ENCODE data around the gene TRIM46.
"Not testable (repeated sequence)": the region's sequence is repeated elsewhere in the genome, so short reads cannot be mapped to it uniquely, and the experiment has no call there.

Gene TRIM46

GRCh38 chr1:155145491-155145890 is 28.2 kb upstream of the TRIM46 start:
- Histone ChIP-seq H4K20me1 (ENCODE audit: insufficient read depth) (no peaks in the 10 kb centered on the region), H3K9ac (no peak overlapping the region), H3K27me3 (ENCODE audit: insufficient read depth, low read depth) (peaks cover 49% of the 10 kb centered on the region), H3K4me3 (IDR thresholded peaks at IDR 0.05; ENCODE audit: insufficient read depth, low read depth, low read length) (no peak overlapping the region), H3K36me3 (ENCODE audit: insufficient read depth) (no peaks in the 10 kb centered on the region), H2AFZ (ENCODE audit: low read depth) (no peak overlapping the region), H3K4me2 (no peak overlapping the region), H3K27ac (no peak overlapping the region), H3K4me1 (ENCODE audit: low read depth, poor library complexity, severe bottlenecking) (peaks cover 7% of the 10 kb centered on the region), H3K79me2 (ENCODE audit: insufficient read depth, low read depth) (no peaks in the 10 kb centered on the region)
- TF ChIP-seq CTCF (conservative IDR thresholded peaks at IDR 0.05; ENCODE audit: low read depth, low read length): no peak; the same call in 1 of the 2 replicates

DNA sequence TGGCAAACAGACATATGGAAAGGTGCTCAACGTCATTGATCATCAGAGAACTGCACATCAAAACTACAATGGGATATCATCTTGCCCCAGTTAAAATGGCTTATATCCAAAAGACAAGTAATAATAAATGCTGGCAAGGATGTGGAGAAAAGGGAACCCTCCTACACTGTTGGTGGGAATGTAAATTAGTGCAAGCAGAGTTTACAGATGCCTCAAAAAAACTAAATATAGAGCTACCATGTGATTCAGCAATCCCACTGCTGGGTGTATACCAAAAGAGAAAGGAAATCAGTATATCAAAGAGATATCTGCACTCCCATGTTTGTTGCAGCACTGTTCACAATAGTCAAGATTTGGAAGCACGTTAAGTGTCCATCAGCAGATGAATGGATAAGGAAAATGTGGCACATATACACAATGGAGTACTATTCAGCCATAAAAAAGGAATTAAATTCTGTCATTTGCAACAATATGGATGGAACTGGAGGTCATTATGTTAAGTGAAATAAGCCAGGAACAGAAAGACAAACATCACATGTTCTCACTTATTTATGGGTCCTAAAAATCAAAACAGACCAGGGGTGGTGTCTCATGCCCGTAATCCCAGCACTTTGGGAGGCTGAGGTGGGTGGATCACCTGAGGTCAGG is 17.5 kb upstream of the TRIM46 start:
- H3K27ac ChIP-seq; H3K9ac ChIP-seq; H3K27me3 ChIP-seq (ENCODE audit: insufficient read depth, low read depth); H2AFZ ChIP-seq (ENCODE audit: low read depth); H3K4me2 ChIP-seq; H3K4me3 ChIP-seq (IDR thresholded peaks at IDR 0.05; ENCODE audit: insufficient read depth, low read depth, low read length); H3K79me2 ChIP-seq (ENCODE audit: insufficient read depth, low read depth); H4K20me1 ChIP-seq (ENCODE audit: insufficient read depth); H3K4me1 ChIP-seq (ENCODE audit: low read depth, poor library complexity, severe bottlenecking); H3K36me3 ChIP-seq (ENCODE audit: insufficient read depth): not testable (repeated sequence)

DNA sequence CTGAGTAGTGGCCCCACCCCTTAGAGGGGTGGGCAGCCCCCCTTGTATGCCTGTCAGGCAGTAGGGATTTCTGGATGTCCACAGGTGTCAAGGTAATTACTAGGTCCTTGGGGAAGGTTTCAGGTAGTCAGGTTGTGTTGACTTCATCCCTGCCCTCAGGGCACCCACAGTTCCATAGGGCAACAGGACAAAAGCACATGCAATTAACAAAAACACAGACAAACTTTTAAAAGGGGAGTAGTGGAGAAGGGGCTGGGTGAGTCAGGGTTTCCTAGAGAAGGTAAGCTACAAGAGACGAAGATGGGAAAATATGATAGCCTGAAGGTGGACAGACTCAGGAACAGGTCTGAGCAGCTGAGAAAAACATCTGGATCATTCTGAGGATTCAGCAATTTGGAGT is 14.7 kb upstream of the TRIM46 start:
- H3K4me1 ChIP-seq (ENCODE audit: low read depth, poor library complexity, severe bottlenecking): no peaks in the 10 kb centered on the region
- H2AFZ ChIP-seq (ENCODE audit: low read depth): no peak overlapping the region
- H3K4me3 ChIP-seq (IDR thresholded peaks at IDR 0.05; ENCODE audit: insufficient read depth, low read depth, low read length): no peak overlapping the region
- H3K27me3 ChIP-seq (ENCODE audit: insufficient read depth, low read depth): no peaks in the 10 kb centered on the region; the same call in 1 of the 2 replicates
- no peaks in the 10 kb centered on the region for H3K79me2 ChIP-seq (ENCODE audit: insufficient read depth, low read depth)
- H3K4me2 ChIP-seq: no peak overlapping the region
- no peaks in the 10 kb centered on the region for H3K36me3 ChIP-seq (ENCODE audit: insufficient read depth)
- TF ChIP-seq CTCF (conservative IDR thresholded peaks at IDR 0.05; ENCODE audit: low read depth, low read length): no peak
- no peak overlapping the region for H3K9ac ChIP-seq
- H4K20me1 ChIP-seq (ENCODE audit: insufficient read depth): no peaks in the 10 kb centered on the region
- no peak overlapping the region for H3K27ac ChIP-seq

DNA sequence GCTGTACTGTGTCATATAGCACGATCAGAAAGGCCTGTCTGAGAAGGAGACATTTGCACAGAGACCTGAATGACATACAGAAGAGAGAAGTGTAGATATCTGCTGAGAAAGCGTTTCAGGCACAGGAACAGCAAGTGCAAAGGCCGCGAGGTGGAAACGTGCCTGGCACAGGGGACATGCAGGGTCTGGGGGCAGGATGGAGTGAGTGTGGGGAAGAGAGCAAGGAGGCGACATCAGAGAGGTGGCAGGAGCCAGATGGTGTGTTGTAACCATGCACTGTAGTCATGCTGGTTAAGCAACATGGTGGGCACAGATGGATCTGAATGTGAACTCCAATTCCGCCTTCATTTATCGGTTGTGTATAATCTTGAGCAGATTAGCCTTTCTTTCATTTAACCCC is 13.5 kb upstream of the TRIM46 start:
- H3K4me1 ChIP-seq (ENCODE audit: low read depth, poor library complexity, severe bottlenecking): no peaks in the 10 kb centered on the region
- H3K4me2 ChIP-seq: no peak overlapping the region
- H3K27me3 ChIP-seq (ENCODE audit: insufficient read depth, low read depth): no peaks in the 10 kb centered on the region; the same call in 1 of the 2 replicates
- no peak overlapping the region for H3K4me3 ChIP-seq (IDR thresholded peaks at IDR 0.05; ENCODE audit: insufficient read depth, low read depth, low read length)
- no peaks in the 10 kb centered on the region for H3K79me2 ChIP-seq (ENCODE audit: insufficient read depth, low read depth)
- H3K9ac ChIP-seq: no peak overlapping the region
- H3K27ac ChIP-seq: no peak overlapping the region
- no peaks in the 10 kb centered on the region for H4K20me1 ChIP-seq (ENCODE audit: insufficient read depth)
- no peak overlapping the region for H2AFZ ChIP-seq (ENCODE audit: low read depth)
- no peaks in the 10 kb centered on the region for H3K36me3 ChIP-seq (ENCODE audit: insufficient read depth)
- no peak for TF ChIP-seq CTCF (conservative IDR thresholded peaks at IDR 0.05; ENCODE audit: low read depth, low read length)

DNA sequence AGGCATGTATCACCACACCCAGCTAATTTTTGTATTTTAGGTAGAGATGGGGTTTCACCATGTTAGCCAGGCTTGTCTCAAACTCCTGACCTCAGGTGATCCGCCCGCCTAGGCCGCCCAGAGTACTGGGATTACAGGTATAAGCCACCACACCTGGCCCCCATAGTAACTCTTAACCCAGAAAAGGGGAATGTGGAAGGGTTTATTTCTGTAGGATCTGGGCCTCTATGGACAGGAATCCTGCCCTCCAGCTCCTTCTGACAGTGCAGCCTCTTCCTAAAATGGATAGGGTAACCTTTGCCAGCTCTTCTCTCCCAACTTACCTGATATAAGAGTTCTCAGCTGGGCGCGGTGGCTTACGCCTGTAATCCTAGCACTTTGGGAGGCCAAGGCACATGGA is 11.0 kb upstream of the TRIM46 start:
- not testable (repeated sequence) for H4K20me1 ChIP-seq (ENCODE audit: insufficient read depth); H3K4me3 ChIP-seq (IDR thresholded peaks at IDR 0.05; ENCODE audit: insufficient read depth, low read depth, low read length); H3K4me1 ChIP-seq (ENCODE audit: low read depth, poor library complexity, severe bottlenecking); H3K79me2 ChIP-seq (ENCODE audit: insufficient read depth, low read depth); H3K36me3 ChIP-seq (ENCODE audit: insufficient read depth); H3K27me3 ChIP-seq (ENCODE audit: insufficient read depth, low read depth); H3K27ac ChIP-seq; H2AFZ ChIP-seq (ENCODE audit: low read depth); H3K9ac ChIP-seq; H3K4me2 ChIP-seq

DNA sequence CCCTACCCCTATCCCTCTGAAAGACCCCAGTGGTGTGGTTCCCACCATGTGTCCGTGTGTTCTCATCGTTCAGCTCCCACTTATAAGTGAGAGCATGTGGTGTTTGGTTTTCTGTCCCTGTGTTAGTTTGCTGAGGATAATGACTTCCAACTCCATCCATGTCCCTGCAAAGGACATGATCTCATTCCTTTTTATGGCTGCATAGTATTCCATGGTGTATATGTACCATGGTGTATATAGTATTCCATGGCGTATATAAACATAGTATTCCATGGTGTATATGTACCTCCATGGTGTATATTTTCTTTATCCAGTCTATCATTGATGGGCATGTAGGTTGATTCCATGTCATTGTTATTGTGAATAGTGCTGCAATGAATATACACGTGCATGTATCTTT is 9.9 kb upstream of the TRIM46 start:
- H3K36me3 ChIP-seq (ENCODE audit: insufficient read depth); H3K4me1 ChIP-seq (ENCODE audit: low read depth, poor library complexity, severe bottlenecking); H3K27ac ChIP-seq; H3K27me3 ChIP-seq (ENCODE audit: insufficient read depth, low read depth); H4K20me1 ChIP-seq (ENCODE audit: insufficient read depth); H3K9ac ChIP-seq; H3K79me2 ChIP-seq (ENCODE audit: insufficient read depth, low read depth); H2AFZ ChIP-seq (ENCODE audit: low read depth); H3K4me2 ChIP-seq; H3K4me3 ChIP-seq (IDR thresholded peaks at IDR 0.05; ENCODE audit: insufficient read depth, low read depth, low read length): not testable (repeated sequence)

DNA sequence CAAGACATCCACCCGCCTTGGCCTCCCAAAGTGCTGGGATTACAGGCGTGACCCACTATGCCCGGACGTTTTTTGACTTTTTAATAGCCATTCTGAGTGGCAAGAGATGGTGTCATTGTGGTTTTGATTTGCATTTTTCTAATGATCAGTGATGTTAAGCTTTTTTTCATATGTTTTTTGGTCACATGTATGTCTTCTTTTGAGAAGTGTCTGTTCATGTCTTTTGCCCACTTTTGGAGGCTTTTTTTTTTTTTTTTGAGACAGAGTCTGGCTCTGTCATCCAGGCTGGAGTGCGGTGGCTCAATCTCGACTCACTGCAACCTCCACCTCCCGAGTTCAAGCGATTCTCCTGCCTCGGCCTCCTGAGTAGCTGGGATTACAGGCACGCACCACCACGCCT is 9.0 kb upstream of the TRIM46 start:
- not testable (repeated sequence) for H3K4me3 ChIP-seq (IDR thresholded peaks at IDR 0.05; ENCODE audit: insufficient read depth, low read depth, low read length); H4K20me1 ChIP-seq (ENCODE audit: insufficient read depth); H2AFZ ChIP-seq (ENCODE audit: low read depth); H3K27me3 ChIP-seq (ENCODE audit: insufficient read depth, low read depth); H3K4me1 ChIP-seq (ENCODE audit: low read depth, poor library complexity, severe bottlenecking); H3K9ac ChIP-seq; H3K4me2 ChIP-seq; H3K79me2 ChIP-seq (ENCODE audit: insufficient read depth, low read depth); H3K27ac ChIP-seq; H3K36me3 ChIP-seq (ENCODE audit: insufficient read depth)
